B cell (primary cell): ENCODE measurements around the gene LIF. TPM values are rescaled to one million over a fixed set of nuclear protein-coding genes. Genes with fewer than 3 reads are reported as not detected.

Experiments
- ATAC-seq: fragments of 200-7000 bp; cut with Tn5 transposase; one replicate; pipeline ENCODE4 v1.10.0; 2021; ENCODE audit warnings: low read depth, mild to moderate bottlenecking, moderate number of reproducible peaks, moderate library complexity
- CTCF ChIA-PET: fragments of 350-600 bp; sonication (Branson Sonifier 250); formaldehyde crosslinking; loops from one replicate; lab custom pipeline; 2021; ENCODE audit warnings: antibody characterized with exemption, inconsistent platforms; lab: Charles Lee
- POLR2A ChIA-PET: fragments of 350-600 bp; sonication (Branson Sonifier 250); formaldehyde crosslinking; loops from one replicate; lab custom pipeline; 2021; ENCODE audit warnings: antibody characterized with exemption; lab: Charles Lee
- DNase-seq: peaks from one replicate; pipeline ENCODE4 v3.0.0; 2013
- H2AFZ ChIP-seq: 2 replicates; pipeline ENCODE4 v1.6.1; 2012; ENCODE audit warnings: mild to moderate bottlenecking, low read depth, low read length; ENCODE audit not compliant: insufficient read depth, poor library complexity, severe bottlenecking
- H3K27ac ChIP-seq, 2 donors: 1 replicate in 1 of 2; 2 replicates in 1 of 2; pipeline ENCODE4 v1.5.1; 2012 to 2013; ENCODE audit warnings: low read length in 2 of 2, mild to moderate bottlenecking in 2 of 2, moderate library complexity in 1 of 2
- H3K27me3 ChIP-seq, 4 experiments: fragments of 200-600 bp in 1 of 4; sonication (generic) in 1 of 4; replicated peaks in 1 of 4; 1 replicate in 2 of 4; 2 replicates in 2 of 4; pipeline versions ENCODE4 v1.6.1 to v1.7.0; 2013 to 2016; ENCODE audit warnings: low read length in 3 of 4, mild to moderate bottlenecking in 2 of 4, mixed read lengths in 1 of 4, moderate library complexity in 1 of 4; ENCODE audit not compliant: insufficient read depth in 4 of 4, control insufficient read depth in 3 of 4; ENCODE audit errors: control extremely low read depth in 1 of 4
- H3K36me3 ChIP-seq, 2 experiments: replicated peaks in 1 of 2; 1 replicate in 1 of 2; 2 replicates in 1 of 2; pipeline versions ENCODE4 v1.6.1 to v1.7.1; 2013; ENCODE audit warnings: low read length in 1 of 2; ENCODE audit not compliant: insufficient read depth in 2 of 2, control insufficient read depth in 1 of 2; ENCODE audit errors: control extremely low read depth in 1 of 2, extremely low read depth in 1 of 2
- H3K4me1 ChIP-seq, 2 donors: fragments of 200-600 bp in 1 of 2; sonication (generic) in 1 of 2; 1 replicate in 1 of 2; 2 replicates in 1 of 2; pipeline versions ENCODE4 v1.5.1 to v1.6.1; 2013 to 2017; ENCODE audit warnings: low read length in 2 of 2; ENCODE audit not compliant: control insufficient read depth in 2 of 2, insufficient read depth in 2 of 2
- H3K4me2 ChIP-seq: replicated peaks from 2 replicates; pipeline ENCODE3; 2012; ENCODE audit warnings: mild to moderate bottlenecking, low read depth, low read length; ENCODE audit not compliant: poor library complexity, severe bottlenecking
- H3K4me3 ChIP-seq, 5 experiments: fragments of 200-600 bp in 1 of 5; sonication (generic) in 1 of 5; 1 replicate in 3 of 5; 2 replicates in 2 of 5; pipeline versions ENCODE4 v1.5.1 to v1.7.0; 2011 to 2016; ENCODE audit warnings: low read length in 4 of 5, mild to moderate bottlenecking in 4 of 5, low read depth in 2 of 5, control low read depth in 1 of 5, moderate library complexity in 1 of 5; ENCODE audit not compliant: insufficient read depth in 1 of 5; ENCODE audit errors: control extremely low read depth in 1 of 5, extremely low read depth in 1 of 5
- H3K79me2 ChIP-seq: fragments of 200-600 bp; sonication (generic); one replicate; pipeline ENCODE4 v1.6.0; 2016; ENCODE audit warnings: low read length; ENCODE audit not compliant: control insufficient read depth, insufficient read depth
- H3K9ac ChIP-seq: fragments of 200-600 bp; sonication (generic); 2 replicates; pipeline ENCODE4 v1.6.1; 2017; ENCODE audit warnings: mild to moderate bottlenecking, low read length, moderate library complexity
- H3K9me3 ChIP-seq, 3 donors: one replicate each; pipeline versions ENCODE4 v1.6.1 to v1.7.1; 2013; ENCODE audit warnings: low read length in 2 of 3; ENCODE audit not compliant: control insufficient read depth in 2 of 3, insufficient read depth in 1 of 3; ENCODE audit errors: control extremely low read depth in 1 of 3
- H4K20me1 ChIP-seq: 2 replicates; pipeline ENCODE4 v1.6.0; 2012; ENCODE audit warnings: mild to moderate bottlenecking, low read length; ENCODE audit not compliant: insufficient read depth, control insufficient read depth, poor library complexity, severe bottlenecking
- H3K27ac Mint-ChIP-seq: one replicate; pipeline ENCODE4 v1.8.0; 2021; ENCODE audit warnings: mixed read lengths
- H3K27me3 Mint-ChIP-seq: one replicate; pipeline ENCODE4 v1.8.0; 2021; ENCODE audit warnings: mixed read lengths
- H3K4me1 Mint-ChIP-seq: one replicate; pipeline ENCODE4 v1.8.0; 2021; ENCODE audit warnings: mixed read lengths
- H3K4me3 Mint-ChIP-seq: one replicate; pipeline ENCODE4 v1.8.0; 2021; ENCODE audit warnings: mixed read lengths
- H3K9me3 Mint-ChIP-seq: one replicate; pipeline ENCODE4 v1.8.0; 2022; ENCODE audit warnings: mixed read lengths; ENCODE audit not compliant: insufficient read depth
- CTCF ChIP-seq: fragments of 200-600 bp; IDR thresholded peaks from one replicate; pipeline ENCODE4 v1.8.0; 2022; ENCODE audit warnings: antibody characterized with exemption, mild to moderate bottlenecking
- EZH2 ChIP-seq: IDR thresholded peaks from 2 replicates; pipeline ENCODE4 v1.6.1; 2012; ENCODE audit warnings: borderline replicate concordance, low read depth, mild to moderate bottlenecking, moderate library complexity, low read length; ENCODE audit not compliant: insufficient read depth, poor library complexity, severe bottlenecking
- whole genome bisulfite sequencing: methylation state at CpG from one replicate; pipeline ENCODE4 v1.1.5; 2013; ENCODE audit warnings: missing lambda C conversion rate; ENCODE audit not compliant: insufficient coverage; 5-methylcytosine and 5-hydroxymethylcytosine counted together
- intact Hi-C: fragments of 100-400 bp; cut with micrococcal nuclease; formaldehyde crosslinking; loops from one replicate; pipeline ENCODE4 v1.10.0; 2022
- polyA plus RNA-seq: library from polyadenylated mRNA; depleted of rRNA; stranded (reverse); fragments of >200 nt; gene quantifications from 2 replicates; pipeline ENCODE4 v1.2.3, GENCODE V29; 2012
- total RNA-seq, 2 donors: library from RNA; stranded (reverse); fragments of 120-200 nt in 1 of 2; gene quantifications; 1 replicate in 1 of 2; 2 replicates in 1 of 2; pipeline versions ENCODE4 v1.2.3 to v1.2.4, GENCODE V29; 2013 to 2022

Gene LIF
- total and polyA plus RNA-seq, 2 donors (not counting 1 experiment from before 2014, with no cell fraction given): 0.47 TPM; not detected in 1

- Histone ChIP-seq H3K4me2 (peak within 1 kb of the TSS; percentile 99), H3K27me3 (no peaks in the 10 kb centered on the region), H3K9ac (peak within 1 kb of the TSS; percentile 87), H3K4me3 (peak within 1 kb of the TSS; percentile 53 to 88 (median 76)), H3K79me2 (peaks cover 14% of the 10 kb centered on the region), H2AFZ (peak within 1 kb of the TSS; percentile 70), H4K20me1 (no peaks in the 10 kb centered on the region), H3K4me1 (peaks cover 20 to 39% of the 10 kb centered on the region in 2 donors), H3K9me3 (no peaks in the 10 kb centered on the region), H3K36me3 (peaks cover 1 to 2% of the 10 kb centered on the region in 2 experiments), H3K27ac (peak within 1 kb of the TSS; percentile 95 to 97)
- CTCF ChIA-PET: interaction anchor here (0.6 to 1.3 kb wide), 2 partner anchors 119 to 159 kb away, joined by 4 to 5 read pairs; no protein-coding TSS in a partner anchor
- intact Hi-C loops: loop anchor here (1.0 to 5.0 kb wide), 6 partner anchors 21 to 1676 kb away; partner anchors contain the start of genes SF3A1, XBP1 and YWHAH
- Mint-ChIP-seq H3K27me3 (no peaks in the 10 kb centered on the region), H3K9me3 (no peaks in the 10 kb centered on the region), H3K27ac (peak within 1 kb of the TSS; percentile 97), H3K4me3 (peak within 1 kb of the TSS; percentile 98), H3K4me1 (peaks cover 35% of the 10 kb centered on the region)
- under 1% methylated on average over 34 of the region's 35 CpGs for WGBS
- peak; percentile 36 for ATAC-seq
- POLR2A ChIA-PET: no interaction called here
- no peak for TF ChIP-seq EZH2
- TF ChIP-seq CTCF: no peak
- DNase-seq: peak; percentile 85
Measured at GRCh38 chr22:30266445-30267381, 20.2 kb upstream of the LIF start, which contains the start of gene OSM. OSM (minus strand) TSS chr22:30266851; CDS start chr22:30266799, 52 bp downstream.
